GM12878 (cell line): ENCODE data around the gene YY1. TPM values are rescaled to one million over a fixed set of nuclear protein-coding genes. Genes with fewer than 3 reads are reported as not detected.

Source experiments
- ATAC-seq: fragments of 200-7000 bp; cut with Tn5 transposase; 3 replicates; pipeline ENCODE4 v1.9.1; 2020; ENCODE audit warnings: mild to moderate bottlenecking, moderate library complexity
- BruUV-seq: library from RNA; stranded (reverse); fragments of 400-500 nt; replicated peaks from 2 replicates; lab custom pipeline; 2021; lab: Mats Ljungman, UMichigan
- CTCF ChIA-PET: fragments of 300-600 bp; sonication (Branson Sonifier 250); formaldehyde crosslinking; extraction: SDS; loops from one replicate; lab custom pipeline; 2021; ENCODE audit warnings: inconsistent platforms; lab: Yijun Ruan, JAX
- POLR2A ChIA-PET: fragments of 350-600 bp; formaldehyde crosslinking; extraction: SDS; loops from one replicate; lab custom pipeline; 2021; ENCODE audit warnings: inconsistent platforms; lab: Charles Lee
- RAD21 ChIA-PET: fragments of 300-600 bp; sonication (Branson Sonifier 250); formaldehyde crosslinking; loops from one replicate; lab custom pipeline; 2023; ENCODE audit warnings: antibody characterized with exemption; ENCODE audit not compliant: unreplicated experiment; lab: Charles Lee
- SMC1A ChIA-PET: fragments of 300-600 bp; sonication (Branson Sonifier 250); formaldehyde crosslinking; loops from one replicate; lab custom pipeline; 2023; ENCODE audit not compliant: unreplicated experiment, uncharacterized antibody; lab: Charles Lee
- DNase-seq: peaks from one replicate; pipeline ENCODE4 v3.0.0-alpha.2; 2011; ENCODE audit warnings: low read depth, low spot score
- FAIRE-seq: peaks from 3 replicates; lab custom pipeline; 2011; peaks lifted over from hg19 to GRCh38; lab: Jason Lieb, UNC
- H2AFZ ChIP-seq: 2 replicates; pipeline ENCODE4 v1.6.0; 2011; ENCODE audit warnings: low read depth, low read length, control low read depth; ENCODE audit not compliant: control insufficient read depth
- H3K27ac ChIP-seq: 2 replicates; pipeline ENCODE4 v1.5.1; 2011; ENCODE audit warnings: control low read depth; ENCODE audit not compliant: control insufficient read depth, insufficient read depth
- H3K27me3 ChIP-seq, 2 experiments: replicated peaks in 1 of 2; 2 replicates each; pipeline versions ENCODE4 v1.6.0 to v1.6.1; 2011; ENCODE audit warnings: low read length in 1 of 2; ENCODE audit not compliant: control insufficient read depth in 2 of 2, insufficient read depth in 2 of 2
- H3K36me3 ChIP-seq, 2 experiments: 2 replicates each; pipeline ENCODE4 v1.5.1; 2011; ENCODE audit warnings: low read length in 1 of 2; ENCODE audit not compliant: control insufficient read depth in 2 of 2, insufficient read depth in 2 of 2
- H3K4me1 ChIP-seq: 2 replicates; pipeline ENCODE4 v1.6.1; 2011; ENCODE audit warnings: mild to moderate bottlenecking, low read length, moderate library complexity, mixed read lengths; ENCODE audit not compliant: control insufficient read depth, insufficient read depth
- H3K4me2 ChIP-seq: 2 replicates; pipeline ENCODE4 v1.6.0; 2011; ENCODE audit warnings: control low read depth; ENCODE audit not compliant: control insufficient read depth, insufficient read depth
- H3K4me3 ChIP-seq: fragments of 200-600 bp; sonication (generic); 2 replicates; pipeline ENCODE4 v1.5.1; 2016
- H3K79me2 ChIP-seq: 2 replicates; pipeline ENCODE4 v1.6.0; 2011; ENCODE audit warnings: low read length; ENCODE audit not compliant: control insufficient read depth, insufficient read depth
- H3K9ac ChIP-seq: 2 replicates; pipeline ENCODE4 v1.8.0; 2011; ENCODE audit warnings: low read length, control low read depth, mixed read lengths; ENCODE audit not compliant: control insufficient read depth, insufficient read depth
- H3K9me3 ChIP-seq: replicated peaks from 3 replicates; pipeline ENCODE4 v1.5.1; 2011; ENCODE audit warnings: mild to moderate bottlenecking, low read length; ENCODE audit not compliant: control insufficient read depth, insufficient read depth
- H4K20me1 ChIP-seq: 2 replicates; pipeline ENCODE4 v1.6.0; 2011; ENCODE audit not compliant: control insufficient read depth, insufficient read depth
- CTCF ChIP-seq, 3 experiments: IDR thresholded peaks in 2 of 3; conservative IDR thresholded peaks in 1 of 3; 2 replicates each; pipeline ENCODE4 v1.5.1; 2011; ENCODE audit warnings: low read depth in 3 of 3, low read length in 3 of 3, mild to moderate bottlenecking in 3 of 3, control low read depth in 2 of 3, moderate library complexity in 2 of 3, inconsistent platforms in 1 of 3, mixed read lengths in 1 of 3; ENCODE audit not compliant: control insufficient read depth in 2 of 3, insufficient read depth in 1 of 3; ENCODE audit errors: extremely low read depth in 1 of 3
- ELK1 ChIP-seq: IDR thresholded peaks from 2 replicates; pipeline ENCODE4 v1.6.1; 2012; ENCODE audit warnings: low read depth, low read length, improper control_type of control experiment
- LARP7 ChIP-seq: fragments of 450-650 bp; IDR thresholded peaks from 2 replicates; pipeline ENCODE4 v1.6.1; 2017; ENCODE audit warnings: mild to moderate bottlenecking
- PKNOX1 ChIP-seq: fragments of 450-650 bp; IDR thresholded peaks from 2 replicates; pipeline ENCODE4 v1.6.1; 2016; ENCODE audit warnings: mild to moderate bottlenecking
- POLR2AphosphoS2 ChIP-seq: IDR thresholded peaks from 2 replicates; pipeline ENCODE4 v1.6.1; 2011; ENCODE audit warnings: low read depth, mild to moderate bottlenecking, low read length, improper control_type of control experiment, moderate library complexity
- POLR2AphosphoS5 ChIP-seq: IDR thresholded peaks from 2 replicates; pipeline ENCODE4 v1.6.1; 2011; ENCODE audit warnings: mild to moderate bottlenecking, low read length, inconsistent platforms
- RFX5 ChIP-seq: IDR thresholded peaks from 2 replicates; pipeline ENCODE4 v1.6.1; 2011; ENCODE audit warnings: low read depth, low read length, improper control_type of control experiment
- RUNX3 ChIP-seq: IDR thresholded peaks from 2 replicates; pipeline ENCODE4 v1.6.1; 2012; ENCODE audit warnings: low read length, inconsistent platforms
- SMC3 ChIP-seq: IDR thresholded peaks from 2 replicates; pipeline ENCODE4 v1.6.1; 2011; ENCODE audit warnings: low read length, improper control_type of control experiment, borderline replicate concordance
- ZNF217 ChIP-seq: fragments of 450-650 bp; IDR thresholded peaks from 2 replicates; pipeline ENCODE4 v1.6.1; 2017; ENCODE audit warnings: antibody characterized with exemption, mild to moderate bottlenecking
- ZNF24 ChIP-seq: fragments of 450-650 bp; IDR thresholded peaks from 2 replicates; pipeline ENCODE4 v1.6.1; 2017; ENCODE audit warnings: antibody characterized with exemption, mild to moderate bottlenecking
- WGBS: methylation state at CpG from one replicate; pipeline ENCODE4 v1.1.6; 2016; ENCODE audit warnings: low lambda C conversion rate; ENCODE audit not compliant: insufficient replicate concordance, insufficient coverage; ENCODE audit errors: missing lambda C conversion rate; 5-methylcytosine and 5-hydroxymethylcytosine counted together
- in situ Hi-C: fragments of 300-500 bp; cut with MboI; formaldehyde crosslinking; loops from 9 replicates; pipeline ENCODE4 v1.14.3; 2018; ENCODE audit warnings: mixed read lengths
- intact Hi-C: fragments of 100-400 bp; cut with micrococcal nuclease; formaldehyde crosslinking; loops from one replicate; pipeline ENCODE4 v1.14.2; 2022; ENCODE audit not compliant: unreplicated experiment
- polyA plus RNA-seq, 11 experiments: library from polyadenylated mRNA; depleted of rRNA in 4 of 11; unstranded in 6 of 11; stranded (reverse) in 5 of 11; fragments of >200 nt; fragmentation: Nextera tagmentation in 4 of 11; fragmentation: Illumina TruSeq in 1 of 11; extraction: Ambion mirVana in 4 of 11; extraction: Trizol in 1 of 11; gene quantifications; 1 replicate in 1 of 11; 2 replicates in 10 of 11; pipeline versions ENCODE4 v1.2.1 to v1.2.3, GENCODE V29; 2011 to 2016; ENCODE audit warnings: inconsistent platforms in 2 of 11, missing spikeins in 2 of 11, low read depth in 1 of 11
- total RNA-seq, 4 experiments: library from RNA; depleted of rRNA in 3 of 4; stranded (reverse); fragments of >200 nt in 3 of 4; fragmentation: Illumina TruSeq in 1 of 4; extraction: Trizol in 1 of 4; gene quantifications; 2 replicates each; pipeline versions ENCODE4 v1.2.1 to v1.2.3, GENCODE V29; 2013 to 2021
- TF ChIP-seq, protein P1 (sequence below): fragments of 450-650 bp; IDR thresholded peaks from 2 replicates; pipeline ENCODE4 v1.6.1; 2016; ENCODE audit warnings: mild to moderate bottlenecking, moderate library complexity, borderline replicate concordance
- TF ChIP-seq, protein P2 (sequence below): IDR thresholded peaks from 2 replicates; pipeline ENCODE4 v1.6.1; 2012; ENCODE audit warnings: low read depth, low read length, improper control_type of control experiment

The YY1 gene
- total and polyA plus RNA-seq, 10 of the 15 experiments (the other 5 are each of a cell fraction or from before 2014, with no cell fraction given) = 23.7 to 74.0 (median 39.9) TPM

DNA sequence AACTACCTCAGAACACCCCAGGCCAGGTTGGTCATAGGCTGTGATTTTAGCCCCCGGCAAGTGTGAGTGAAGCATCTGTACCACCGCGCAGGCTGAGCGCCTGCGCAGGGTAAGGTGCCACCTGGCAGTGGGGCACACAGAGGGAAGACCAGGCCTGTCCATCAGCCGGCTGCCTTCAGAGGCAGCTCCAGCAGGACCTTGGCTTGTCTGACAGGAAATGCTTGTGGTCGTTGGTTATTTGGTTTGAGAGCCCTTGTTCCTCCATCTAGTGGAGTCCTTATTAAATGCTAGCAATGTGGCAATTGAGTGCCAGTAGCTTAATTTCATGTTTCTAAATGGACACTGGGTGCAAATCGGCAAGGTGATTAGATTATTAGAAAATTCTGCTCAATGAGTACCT lies 39.8 kb downstream of the YY1 start:
- no peaks in the 10 kb centered on the region for H4K20me1 ChIP-seq
- no peaks in the 10 kb centered on the region for H3K9me3 ChIP-seq
- peaks cover 20 to 27% of the 10 kb centered on the region in 2 experiments for H3K36me3 ChIP-seq
- peaks cover 36% of the 10 kb centered on the region for H3K79me2 ChIP-seq
- H3K4me3 ChIP-seq = no peak overlapping the region
- FAIRE-seq (no peak), ATAC-seq (peak; percentile 68), DNase-seq (no peak)
- no TSS peak for BruUV-seq
- no peak overlapping the region for H3K27ac ChIP-seq
- H2AFZ ChIP-seq = no peak overlapping the region
- SMC1A ChIA-PET = interaction anchor here (0.7 to 1.4 kb wide), 8 partner anchors 10 to 97 kb away, joined by 3 to 4 read pairs (median 3); a partner anchor contains a TSS
- no peaks in the 10 kb centered on the region for H3K27me3 ChIP-seq
- H3K4me1 ChIP-seq = 0 out of 2 replicates have a peak, but pooled peaks cover 5% of the 10 kb centered on the region
- RAD21 ChIA-PET = no interaction called here
- TF ChIP-seq CTCF (IDR thresholded peaks at IDR 0.05 in 2 of 3, conservative IDR thresholded peaks at IDR 0.05 in 1 of 3; ENCODE audit: control insufficient read depth in 2 of 3, extremely low read depth in 1 of 3, insufficient read depth in 1 of 3, low read depth in 3 of 3, low read length in 3 of 3) = peak in 2 of 3 experiments; percentile 23 to 25; a peak in 2 of 6 replicates
- no peak for TF ChIP-seq LARP7
- TF ChIP-seq RUNX3 = peak; percentile 71
- no peak for TF ChIP-seq POLR2AphosphoS2
- TF ChIP-seq PKNOX1 = peak; percentile 44; the same call in 1 of the 2 replicates
- TF ChIP-seq ELK1 = no peak
- TF ChIP-seq, protein P1, sequence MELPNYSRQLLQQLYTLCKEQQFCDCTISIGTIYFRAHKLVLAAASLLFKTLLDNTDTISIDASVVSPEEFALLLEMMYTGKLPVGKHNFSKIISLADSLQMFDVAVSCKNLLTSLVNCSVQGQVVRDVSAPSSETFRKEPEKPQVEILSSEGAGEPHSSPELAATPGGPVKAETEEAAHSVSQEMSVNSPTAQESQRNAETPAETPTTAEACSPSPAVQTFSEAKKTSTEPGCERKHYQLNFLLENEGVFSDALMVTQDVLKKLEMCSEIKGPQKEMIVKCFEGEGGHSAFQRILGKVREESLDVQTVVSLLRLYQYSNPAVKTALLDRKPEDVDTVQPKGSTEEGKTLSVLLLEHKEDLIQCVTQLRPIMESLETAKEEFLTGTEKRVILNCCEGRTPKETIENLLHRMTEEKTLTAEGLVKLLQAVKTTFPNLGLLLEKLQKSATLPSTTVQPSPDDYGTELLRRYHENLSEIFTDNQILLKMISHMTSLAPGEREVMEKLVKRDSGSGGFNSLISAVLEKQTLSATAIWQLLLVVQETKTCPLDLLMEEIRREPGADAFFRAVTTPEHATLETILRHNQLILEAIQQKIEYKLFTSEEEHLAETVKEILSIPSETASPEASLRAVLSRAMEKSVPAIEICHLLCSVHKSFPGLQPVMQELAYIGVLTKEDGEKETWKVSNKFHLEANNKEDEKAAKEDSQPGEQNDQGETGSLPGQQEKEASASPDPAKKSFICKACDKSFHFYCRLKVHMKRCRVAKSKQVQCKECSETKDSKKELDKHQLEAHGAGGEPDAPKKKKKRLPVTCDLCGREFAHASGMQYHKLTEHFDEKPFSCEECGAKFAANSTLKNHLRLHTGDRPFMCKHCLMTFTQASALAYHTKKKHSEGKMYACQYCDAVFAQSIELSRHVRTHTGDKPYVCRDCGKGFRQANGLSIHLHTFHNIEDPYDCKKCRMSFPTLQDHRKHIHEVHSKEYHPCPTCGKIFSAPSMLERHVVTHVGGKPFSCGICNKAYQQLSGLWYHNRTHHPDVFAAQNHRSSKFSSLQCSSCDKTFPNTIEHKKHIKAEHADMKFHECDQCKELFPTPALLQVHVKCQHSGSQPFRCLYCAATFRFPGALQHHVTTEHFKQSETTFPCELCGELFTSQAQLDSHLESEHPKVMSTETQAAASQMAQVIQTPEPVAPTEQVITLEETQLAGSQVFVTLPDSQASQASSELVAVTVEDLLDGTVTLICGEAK = no peak
- no peak for TF ChIP-seq RFX5
- TF ChIP-seq POLR2AphosphoS5 = no peak
- peak; percentile 2; the same call in 1 of the 2 replicates for TF ChIP-seq SMC3
- TF ChIP-seq ZNF217 = no peak
- no peak for TF ChIP-seq ZNF24
- TF ChIP-seq, protein P2, sequence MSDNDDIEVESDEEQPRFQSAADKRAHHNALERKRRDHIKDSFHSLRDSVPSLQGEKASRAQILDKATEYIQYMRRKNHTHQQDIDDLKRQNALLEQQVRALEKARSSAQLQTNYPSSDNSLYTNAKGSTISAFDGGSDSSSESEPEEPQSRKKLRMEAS = no peak
- in situ Hi-C loops (no loop called here), intact Hi-C loops (no loop called here)
- POLR2A ChIA-PET = no interaction called here
- H3K4me2 ChIP-seq = 0 out of 2 replicates have a peak overlapping the region, but pooled peaks have one; percentile 11
- WGBS = 70% methylated on average over 8 of the region's 8 CpGs
- CTCF ChIA-PET = interaction anchor here (1.1 to 2.3 kb wide), 7 partner anchors 9 to 106 kb away, joined by 3 to 8 read pairs (median 5); no protein-coding TSS in a partner anchor
- H3K9ac ChIP-seq = no peak overlapping the region
